ENCODE data around the gene CCT4. TPM values are rescaled to one million over a fixed set of nuclear protein-coding genes. Genes with fewer than 3 reads are reported as not detected.

CCT4 gene
- total RNA-seq (2022; extraction: Qiagen RNA extraction; ENCODE audit: low read depth) = 281 to 323 TPM (median 318 TPM) in 5 replicates

DNA sequence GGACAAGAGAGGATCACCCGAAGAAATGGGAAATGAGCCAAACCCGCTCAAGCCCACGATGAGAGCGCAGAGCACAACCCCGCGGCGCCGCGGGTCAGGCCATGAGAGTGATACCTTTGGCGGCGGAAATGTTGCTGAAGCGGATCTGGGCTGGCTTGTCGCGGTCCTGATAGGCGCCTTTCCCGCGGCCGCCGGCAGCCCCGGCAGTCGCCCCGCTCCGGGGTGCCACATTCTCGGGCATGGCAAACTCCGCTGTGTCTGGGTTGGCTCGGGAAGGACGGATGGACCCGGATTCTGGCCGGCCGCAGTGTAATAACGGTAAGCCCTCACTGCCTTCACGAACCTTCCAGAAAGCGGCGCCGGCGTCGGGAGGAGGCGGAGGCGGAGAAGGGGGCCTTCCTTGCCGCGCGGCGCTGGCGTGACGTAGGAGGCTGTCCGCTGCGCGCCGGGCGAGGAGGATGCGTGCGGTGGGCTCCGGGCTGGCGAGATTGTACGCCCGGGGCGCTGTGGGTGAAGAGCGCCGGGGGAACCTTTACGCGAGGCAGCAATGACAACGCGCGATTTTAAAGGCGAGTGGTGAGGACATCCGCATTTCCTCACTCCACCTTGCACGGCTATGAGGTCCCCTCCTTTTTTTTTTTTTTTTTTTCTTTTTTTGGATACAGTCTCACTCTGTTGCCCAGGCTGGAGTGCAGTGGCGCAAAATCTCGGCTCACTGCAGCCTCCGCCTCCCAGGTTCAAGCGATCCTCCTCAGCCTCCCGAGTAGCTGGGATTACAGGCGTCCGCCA is at the start of gene CCT4:
Gene CCT4, minus strand, starts transcription at position 390 of the 789 bp plus-strand sequence. Its CDS starts 149 bp downstream, at position 241.

GRCh38 chr2:61905372-61906185 is 17.1 kb upstream of the CCT4 start, which contains the start of gene COMMD1:
Gene COMMD1, plus strand, starts transcription at chr2:61905674. Its CDS starts 5 bp downstream, at chr2:61905679.

DNA sequence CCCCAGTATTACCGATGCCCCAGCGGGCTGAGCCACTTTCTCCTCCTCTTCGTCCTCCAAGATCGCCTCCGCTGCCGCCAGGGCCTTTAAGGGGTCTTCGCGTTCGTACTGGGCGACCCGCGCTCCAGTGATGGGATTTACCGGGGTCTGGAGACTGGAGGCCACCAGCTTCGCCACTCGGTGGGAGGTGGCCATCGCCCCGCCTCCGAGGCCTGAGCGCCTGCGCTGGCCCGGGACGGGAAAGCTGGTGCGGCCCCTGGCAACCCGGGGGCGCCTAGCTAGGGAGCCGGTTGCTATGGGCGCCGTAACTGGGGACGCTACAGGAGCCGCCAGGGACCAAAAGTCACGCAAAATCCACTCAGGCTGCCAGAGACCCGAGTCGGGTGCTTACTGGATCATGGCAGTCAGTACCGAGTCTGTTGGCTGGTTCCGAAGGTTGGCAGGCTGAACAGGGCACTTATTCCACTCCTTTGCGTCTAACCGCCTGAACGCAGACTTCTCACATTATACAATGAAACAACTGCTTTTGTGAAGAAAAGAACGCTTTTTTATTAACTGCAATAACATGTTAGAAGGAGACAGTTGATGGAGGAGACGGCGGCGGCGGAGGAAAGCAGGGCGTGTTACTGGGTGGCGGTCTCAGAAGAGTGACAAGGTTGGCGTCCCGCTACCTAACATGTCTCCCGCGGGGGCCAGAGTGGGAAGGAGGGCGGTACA is 34.5 kb downstream of the CCT4 start, which contains the start of gene FAM161A:
Gene FAM161A, minus strand, starts transcription at position 214 of the 717 bp plus-strand sequence. Its CDS starts 19 bp downstream, at position 195.

Other genes starting within 250 kb of the CCT4 start
- 5.0 to 9.9 TPM (median 8.1 TPM) in 5 replicates for gene FAM161A, start 34.6 kb downstream of the CCT4 start, total RNA-seq (2022; extraction: Qiagen RNA extraction; ENCODE audit: low read depth)
- gene COMMD1, start 17.0 kb upstream of the CCT4 start, total RNA-seq (2022; extraction: Qiagen RNA extraction; ENCODE audit: low read depth) = 38.1 to 46.2 TPM (median 40.1 TPM) in 5 replicates

Measured in A549 treated with ZK216348 at 1 μM for 4 hours (cell line).